Bronchial epithelial cell (primary cell): ENCODE measurements around the gene NRAP. TPM values are rescaled to one million over a fixed set of nuclear protein-coding genes. Genes with fewer than 3 reads are reported as not detected.

Source experiments
- DNase-seq: peaks from one replicate; pipeline ENCODE4 v3.0.0-alpha.2; 2010; ENCODE audit warnings: low read depth
- FAIRE-seq: peaks from 2 replicates; lab custom pipeline; 2011; peaks lifted over from hg19 to GRCh38; lab: Jason Lieb, UNC
- H3K27me3 ChIP-seq: 2 replicates; pipeline ENCODE4 v1.5.1; 2011; ENCODE audit warnings: low read length; ENCODE audit not compliant: control insufficient read depth, insufficient read depth
- H3K36me3 ChIP-seq: 2 replicates; pipeline ENCODE4 v1.5.1; 2011; ENCODE audit warnings: low read length; ENCODE audit not compliant: control insufficient read depth, insufficient read depth
- H3K4me3 ChIP-seq: 2 replicates; pipeline ENCODE4 v1.5.1; 2011; ENCODE audit warnings: mild to moderate bottlenecking, low read depth, low read length, control low read depth
- total RNA-seq: library from RNA; depleted of rRNA; stranded (reverse); fragments of >200 nt; gene quantifications from 2 replicates; pipeline ENCODE4 v1.2.1, GENCODE V29; 2014
- TF ChIP-seq, protein P1 (sequence below): IDR thresholded peaks from 2 replicates; pipeline ENCODE4 v1.5.1; 2011; ENCODE audit warnings: mild to moderate bottlenecking, moderate library complexity, low read length, control low read depth, inconsistent platforms; ENCODE audit not compliant: insufficient read depth, severe bottlenecking

Gene NRAP
- total RNA-seq, 1 donor from 2014 or later = not detected

DNA sequence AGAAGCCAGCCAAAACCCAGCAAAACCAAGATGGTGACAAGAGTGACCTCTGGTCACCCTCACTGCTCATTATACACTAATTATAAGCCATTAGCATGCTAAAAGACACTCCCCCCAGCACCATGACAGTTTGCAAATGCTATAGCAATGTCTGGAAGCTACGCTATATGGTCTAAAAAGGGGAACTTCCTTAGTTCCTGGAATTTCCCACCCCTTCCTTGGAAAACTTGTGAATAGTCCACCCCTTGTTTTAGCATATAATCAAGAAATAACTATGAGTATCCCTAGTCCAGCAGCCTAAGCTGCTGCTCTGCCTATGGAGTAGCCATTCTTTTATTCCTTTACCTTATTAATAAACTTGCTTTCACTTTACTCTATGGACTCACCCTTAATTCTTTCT is 31.9 kb upstream of the NRAP start:
- TF ChIP-seq, protein P1, sequence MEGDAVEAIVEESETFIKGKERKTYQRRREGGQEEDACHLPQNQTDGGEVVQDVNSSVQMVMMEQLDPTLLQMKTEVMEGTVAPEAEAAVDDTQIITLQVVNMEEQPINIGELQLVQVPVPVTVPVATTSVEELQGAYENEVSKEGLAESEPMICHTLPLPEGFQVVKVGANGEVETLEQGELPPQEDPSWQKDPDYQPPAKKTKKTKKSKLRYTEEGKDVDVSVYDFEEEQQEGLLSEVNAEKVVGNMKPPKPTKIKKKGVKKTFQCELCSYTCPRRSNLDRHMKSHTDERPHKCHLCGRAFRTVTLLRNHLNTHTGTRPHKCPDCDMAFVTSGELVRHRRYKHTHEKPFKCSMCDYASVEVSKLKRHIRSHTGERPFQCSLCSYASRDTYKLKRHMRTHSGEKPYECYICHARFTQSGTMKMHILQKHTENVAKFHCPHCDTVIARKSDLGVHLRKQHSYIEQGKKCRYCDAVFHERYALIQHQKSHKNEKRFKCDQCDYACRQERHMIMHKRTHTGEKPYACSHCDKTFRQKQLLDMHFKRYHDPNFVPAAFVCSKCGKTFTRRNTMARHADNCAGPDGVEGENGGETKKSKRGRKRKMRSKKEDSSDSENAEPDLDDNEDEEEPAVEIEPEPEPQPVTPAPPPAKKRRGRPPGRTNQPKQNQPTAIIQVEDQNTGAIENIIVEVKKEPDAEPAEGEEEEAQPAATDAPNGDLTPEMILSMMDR = no peak

DNA sequence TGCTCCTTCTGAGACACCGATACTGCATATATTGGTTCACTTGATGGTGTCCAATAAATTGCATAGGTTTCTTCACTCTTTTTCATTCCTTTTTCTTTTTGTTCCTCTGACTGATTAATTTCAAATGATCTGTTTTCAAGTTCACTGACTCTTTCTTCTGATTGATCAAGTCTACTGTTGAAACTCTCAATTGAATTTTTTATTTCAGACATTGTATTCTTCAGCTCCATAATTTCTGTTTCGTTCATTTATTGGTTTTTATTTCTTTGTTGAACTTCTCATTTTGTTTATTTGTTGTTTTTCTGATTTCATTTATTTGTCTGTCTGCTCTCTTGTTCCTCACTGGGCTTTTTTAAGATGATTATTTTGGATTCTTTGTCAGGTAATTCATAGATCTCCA is 29.5 kb upstream of the NRAP start:
- TF ChIP-seq, protein P1 = no peak
- H3K27me3 ChIP-seq = no peaks in the 10 kb centered on the region
- peaks cover 3% of the 10 kb centered on the region for H3K36me3 ChIP-seq
- FAIRE-seq (no peak), DNase-seq (no peak)
- no peak overlapping the region for H3K4me3 ChIP-seq

More for the DNA sequence above, 31.9 kb upstream of the NRAP start:
- no peak overlapping the region for H3K4me3 ChIP-seq
- no peak for FAIRE-seq
- peaks cover 6% of the 10 kb centered on the region for H3K36me3 ChIP-seq
- H3K27me3 ChIP-seq = no peaks in the 10 kb centered on the region
- no peak for DNase-seq

DNA sequence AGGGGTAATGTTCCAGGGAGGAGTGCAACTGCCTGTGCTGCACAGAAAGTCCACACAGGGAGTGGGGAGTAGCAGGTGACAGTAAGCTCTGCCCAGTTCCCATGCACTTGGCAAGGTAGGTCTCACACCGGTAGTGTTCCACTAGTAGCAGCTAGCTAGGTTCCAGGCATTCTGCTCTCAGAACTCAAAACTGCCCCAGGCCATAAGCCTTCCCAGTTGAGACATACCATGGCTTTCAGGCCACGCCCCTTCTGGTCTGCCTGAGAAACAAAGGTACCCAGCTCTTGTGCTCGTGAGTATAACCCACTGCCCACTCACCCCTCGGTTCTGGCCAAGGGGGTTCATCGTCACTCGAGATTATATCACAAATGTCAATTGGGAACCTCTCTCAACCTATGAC is 28.4 kb upstream of the NRAP start:
- FAIRE-seq (no peak), DNase-seq (no peak)
- TF ChIP-seq, protein P1 = no peak
- no peaks in the 10 kb centered on the region for H3K27me3 ChIP-seq
- H3K36me3 ChIP-seq = no peaks in the 10 kb centered on the region
- H3K4me3 ChIP-seq = no peak overlapping the region

DNA sequence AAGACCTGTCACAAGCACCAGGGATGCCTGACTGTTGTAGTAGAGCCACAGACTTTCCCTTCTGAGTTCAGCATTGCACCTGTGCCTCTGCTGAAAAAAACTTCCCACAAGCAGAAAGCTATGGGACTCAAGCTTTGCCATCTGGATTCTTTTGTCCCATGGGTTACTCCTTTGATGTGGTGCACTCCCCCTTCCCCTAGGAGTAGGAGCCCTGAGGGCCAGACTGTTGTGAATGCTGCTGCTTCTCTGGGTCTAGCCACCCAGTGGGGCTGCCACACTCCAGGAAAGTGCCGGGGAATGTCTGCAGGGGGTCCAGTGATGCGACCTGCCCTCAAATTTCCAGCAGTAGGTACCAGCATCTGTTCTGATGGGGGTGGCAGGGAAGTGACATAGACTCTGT is 27.5 kb upstream of the NRAP start:
- no peaks in the 10 kb centered on the region for H3K36me3 ChIP-seq
- no peak for FAIRE-seq
- no peak overlapping the region for H3K4me3 ChIP-seq
- TF ChIP-seq, protein P1 = no peak
- no peak for DNase-seq
- no peaks in the 10 kb centered on the region for H3K27me3 ChIP-seq

DNA sequence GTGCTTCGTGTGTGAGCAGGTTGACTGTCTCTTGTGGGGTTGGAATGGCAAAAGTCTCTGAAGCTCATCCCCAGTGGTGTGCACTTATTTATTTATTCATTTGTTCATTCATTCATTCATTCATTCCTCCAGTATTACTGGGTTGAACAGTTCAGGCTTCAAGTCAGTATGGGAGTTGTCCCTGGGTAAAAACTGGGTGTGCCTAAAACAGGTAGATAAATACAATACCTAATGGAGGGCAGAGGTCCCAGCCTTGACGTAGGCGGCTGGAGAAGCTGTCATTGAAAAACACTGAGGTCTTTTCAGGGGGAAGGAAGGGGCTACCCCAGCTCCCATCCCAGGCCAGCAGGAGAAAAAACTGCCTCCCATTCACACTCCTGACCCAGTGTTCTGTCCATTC is 26.9 kb upstream of the NRAP start:
- TF ChIP-seq, protein P1 = no peak
- no peak overlapping the region for H3K4me3 ChIP-seq
- no peak for FAIRE-seq
- H3K27me3 ChIP-seq = no peaks in the 10 kb centered on the region
- H3K36me3 ChIP-seq = no peaks in the 10 kb centered on the region
- DNase-seq = no peak

DNA sequence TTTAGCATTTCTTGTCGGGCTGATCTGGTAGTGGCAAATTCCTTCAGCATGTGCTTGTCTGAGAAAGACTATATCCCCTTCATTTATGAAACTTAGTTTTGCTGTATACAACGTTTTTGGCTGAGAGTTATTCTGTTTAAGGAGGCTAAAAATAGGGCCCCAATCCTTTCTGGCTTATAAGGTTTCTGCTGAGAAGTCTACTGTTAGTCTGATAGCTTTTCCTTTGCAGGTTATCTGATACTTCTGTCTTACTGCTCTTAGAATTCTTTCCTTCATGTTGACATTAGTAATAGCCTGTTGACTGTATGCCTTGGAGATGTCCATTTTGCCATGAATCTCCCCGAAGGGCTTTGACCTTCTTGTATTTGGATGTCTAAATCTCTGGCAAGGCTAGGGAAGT is 25.7 kb upstream of the NRAP start:
- DNase-seq (no peak), FAIRE-seq (no peak)
- H3K27me3 ChIP-seq = no peaks in the 10 kb centered on the region
- H3K36me3 ChIP-seq = no peaks in the 10 kb centered on the region
- TF ChIP-seq, protein P1 = no peak
- no peak overlapping the region for H3K4me3 ChIP-seq
